DMS114 treated with DMSO at 0.1 percent for 48 hours (cell line): ENCODE data around the gene TSPAN5.
"Not testable (repeated sequence)": the region's sequence is repeated elsewhere in the genome, so short reads cannot be mapped to it uniquely, and the experiment has no call there.

Source experiments
- DNase-seq: peaks from one replicate; lab custom pipeline; 2025; ENCODE audit not compliant: unreplicated experiment; lab: John Stamatoyannopoulos, UW

The TSPAN5 gene

DNA sequence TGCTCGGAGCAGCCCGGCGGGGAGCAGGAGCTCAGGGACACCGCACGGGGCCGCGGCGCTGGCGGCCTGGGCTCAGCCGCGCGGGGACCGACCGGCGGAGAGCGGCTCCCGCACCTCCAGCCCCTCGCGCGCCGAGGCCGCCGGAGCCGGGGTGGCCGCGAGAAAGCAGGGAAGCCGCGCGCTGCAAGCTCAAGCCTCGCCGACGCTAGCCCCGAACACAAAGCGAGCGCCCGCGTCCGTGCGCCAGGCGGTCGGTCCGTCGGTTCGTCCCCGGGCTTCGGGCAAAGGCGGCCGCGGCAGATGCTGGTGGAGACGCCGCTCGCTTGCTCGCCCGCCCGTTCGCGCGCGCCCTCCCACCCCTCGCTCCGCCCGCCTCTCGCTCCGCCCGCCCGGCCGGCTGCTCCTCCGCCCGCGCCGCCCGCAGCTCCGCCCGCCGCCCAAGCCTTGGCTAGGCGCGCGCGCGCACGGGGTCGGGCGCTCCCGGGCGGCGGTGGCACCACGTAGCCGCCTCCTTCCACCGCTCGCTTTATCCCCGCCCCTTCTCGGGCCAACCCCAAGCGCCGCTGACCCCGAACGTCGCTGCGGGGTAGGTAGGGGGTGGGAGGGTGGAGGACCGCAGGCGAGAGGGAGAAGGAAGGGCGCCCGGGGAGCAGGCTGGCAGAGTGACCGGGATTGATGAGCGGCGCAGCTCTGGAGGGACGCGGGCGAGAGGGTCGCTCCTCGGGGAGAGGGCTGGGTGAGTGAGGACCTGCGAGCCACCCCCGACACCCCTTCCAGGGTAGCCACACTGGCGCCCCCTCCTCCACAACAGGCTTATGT is at the start of gene TSPAN5:
TSPAN5 (minus strand) TSS at position 325 of the 819 bp plus-strand sequence.
- peak; percentile 12 for DNase-seq

DNA sequence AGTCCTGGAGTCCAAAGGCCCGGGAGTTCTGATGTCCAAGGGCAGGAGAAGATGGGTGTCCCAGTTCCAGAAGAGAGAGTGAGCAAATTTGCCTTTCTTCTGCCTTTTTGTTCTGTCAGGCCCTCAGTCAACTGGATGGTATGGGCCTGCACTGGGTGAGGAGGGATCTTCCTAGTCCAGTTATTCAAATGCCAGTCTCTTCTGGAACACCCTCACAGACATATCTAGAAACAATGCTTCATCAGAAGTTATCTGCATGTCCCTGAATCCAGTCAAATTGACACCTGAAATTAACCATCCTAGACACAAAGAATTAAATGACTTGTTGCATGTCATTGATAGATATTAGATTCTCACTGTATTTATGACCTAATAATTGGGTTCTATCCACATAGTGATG is 48.5 kb upstream of the TSPAN5 start:
- no peak for DNase-seq

DNA sequence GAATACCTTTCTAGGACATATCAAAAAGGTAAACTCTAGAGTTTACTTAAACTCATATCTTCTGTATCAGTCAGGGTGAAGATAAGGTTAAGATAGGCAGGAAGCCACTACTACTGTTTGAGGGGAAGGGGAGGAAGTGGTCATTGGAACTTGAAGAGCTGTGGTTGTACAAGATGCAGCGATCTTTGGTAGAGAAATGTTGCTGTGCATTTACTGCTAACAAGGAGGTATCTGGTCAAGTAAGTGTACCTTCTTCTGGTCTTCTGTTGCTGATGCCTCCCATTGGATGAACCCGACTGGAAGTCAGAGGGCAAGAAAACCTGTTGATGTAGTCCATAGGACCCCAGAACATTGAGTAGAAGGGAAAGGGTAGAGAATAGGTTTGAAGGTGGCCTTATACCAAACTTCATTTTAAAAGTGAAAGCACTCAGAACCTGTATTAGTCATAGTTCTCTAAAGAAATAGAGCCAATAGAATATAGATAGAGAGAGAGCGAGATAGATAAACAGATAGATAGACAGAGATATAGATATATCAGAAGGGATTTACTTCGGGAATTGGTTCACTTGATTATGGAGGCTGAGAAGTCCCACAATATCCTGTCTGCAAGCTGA is 47.9 kb upstream of the TSPAN5 start:
- no peak for DNase-seq

DNA sequence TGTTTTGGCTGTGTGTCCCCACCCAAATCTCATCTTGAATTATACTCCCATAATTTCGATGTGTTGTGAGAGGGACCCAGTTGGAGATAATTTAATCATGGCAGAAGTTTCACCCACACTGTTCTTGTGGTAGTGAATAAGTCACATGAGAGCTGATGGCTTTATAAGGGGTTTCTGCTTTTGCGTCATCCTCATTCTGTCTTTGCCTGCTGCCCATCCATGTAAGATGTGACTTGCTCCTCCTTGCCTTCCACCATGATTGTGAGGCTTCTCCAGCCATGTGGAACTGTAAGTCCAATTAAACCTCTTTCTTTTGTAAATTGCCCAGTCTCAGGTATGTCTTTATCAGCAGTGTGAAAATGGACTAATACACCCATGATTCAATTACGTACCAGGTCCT is 47.2 kb upstream of the TSPAN5 start:
- DNase-seq: not testable (repeated sequence)

DNA sequence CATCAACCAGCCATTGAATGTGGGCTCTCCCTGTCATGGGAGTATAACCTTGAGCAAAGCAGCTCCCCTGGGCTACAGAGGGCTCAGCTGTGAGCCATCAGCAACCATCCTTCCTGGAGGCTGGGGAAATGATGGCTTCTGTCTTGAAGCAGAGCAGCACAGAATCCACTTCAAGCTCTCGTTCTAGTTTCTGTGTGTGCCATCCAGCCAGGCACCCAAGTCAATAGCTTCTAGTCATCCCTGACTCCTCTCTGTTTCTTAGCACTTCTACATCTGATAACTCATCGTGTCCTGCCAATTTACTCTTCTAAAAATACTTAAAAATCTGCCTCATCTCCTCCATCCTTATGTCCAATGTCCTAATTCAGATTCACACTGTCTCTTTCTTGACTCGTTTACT is 42.2 kb upstream of the TSPAN5 start:
- no peak for DNase-seq

DNA sequence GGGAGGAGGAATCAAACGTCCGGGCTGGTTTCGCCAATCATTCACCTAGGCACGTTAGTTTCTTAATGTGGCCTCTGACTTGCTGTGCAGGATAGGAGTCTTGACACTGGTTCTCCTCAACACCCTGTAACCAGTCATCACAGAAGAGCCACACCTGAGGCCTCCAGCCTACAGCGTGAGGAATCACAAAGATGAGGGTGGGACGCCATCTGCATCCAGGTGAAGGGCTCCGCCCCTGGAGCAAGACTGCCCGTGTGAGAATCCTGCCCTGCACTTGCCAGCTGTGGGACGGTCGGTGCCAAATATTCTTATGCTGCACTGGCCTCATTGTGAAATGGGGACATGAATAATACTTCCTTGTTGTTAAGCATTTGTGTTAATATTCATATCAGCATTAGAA is 35.7 kb upstream of the TSPAN5 start:
- DNase-seq: no peak

DNA sequence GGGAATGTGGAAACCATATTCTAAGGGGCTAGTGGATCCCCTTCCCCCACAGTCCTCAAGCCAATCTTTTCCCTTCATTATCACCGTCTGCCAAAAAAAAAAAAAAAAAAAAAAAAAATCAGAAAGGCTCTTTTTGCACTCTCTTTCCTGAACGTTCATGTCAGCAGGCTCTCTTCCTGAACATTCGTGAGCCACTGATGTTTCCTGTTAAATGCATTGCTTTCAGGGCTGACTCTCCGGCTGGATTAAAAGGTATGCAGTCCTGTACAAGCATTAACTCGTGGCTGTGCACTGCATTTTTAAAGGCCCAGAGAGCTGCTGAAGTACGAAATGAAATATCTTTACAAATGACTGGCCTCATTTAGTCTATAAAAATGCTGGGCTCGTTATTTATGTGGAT is 34.0 kb upstream of the TSPAN5 start:
- no peak for DNase-seq

DNA sequence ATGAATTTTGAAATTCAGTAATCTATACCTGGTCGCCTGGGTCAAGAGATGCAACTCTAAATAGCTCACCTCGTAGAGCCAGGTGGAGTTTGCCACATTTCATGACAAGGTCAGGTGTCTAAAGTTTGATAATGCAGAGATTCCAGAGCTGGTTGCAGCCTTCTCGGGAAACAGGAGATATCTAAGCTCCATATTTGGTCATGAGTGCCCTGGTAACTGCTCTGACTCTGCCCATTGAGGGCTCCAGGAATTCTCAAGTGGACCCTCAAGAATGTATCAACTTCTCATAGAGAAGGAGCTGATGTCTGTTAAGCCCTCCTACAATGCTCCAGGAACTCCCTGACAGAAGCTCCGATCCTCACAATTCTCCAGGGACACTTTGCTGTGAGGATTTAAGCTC is 33.2 kb upstream of the TSPAN5 start:
- no peak for DNase-seq

DNA sequence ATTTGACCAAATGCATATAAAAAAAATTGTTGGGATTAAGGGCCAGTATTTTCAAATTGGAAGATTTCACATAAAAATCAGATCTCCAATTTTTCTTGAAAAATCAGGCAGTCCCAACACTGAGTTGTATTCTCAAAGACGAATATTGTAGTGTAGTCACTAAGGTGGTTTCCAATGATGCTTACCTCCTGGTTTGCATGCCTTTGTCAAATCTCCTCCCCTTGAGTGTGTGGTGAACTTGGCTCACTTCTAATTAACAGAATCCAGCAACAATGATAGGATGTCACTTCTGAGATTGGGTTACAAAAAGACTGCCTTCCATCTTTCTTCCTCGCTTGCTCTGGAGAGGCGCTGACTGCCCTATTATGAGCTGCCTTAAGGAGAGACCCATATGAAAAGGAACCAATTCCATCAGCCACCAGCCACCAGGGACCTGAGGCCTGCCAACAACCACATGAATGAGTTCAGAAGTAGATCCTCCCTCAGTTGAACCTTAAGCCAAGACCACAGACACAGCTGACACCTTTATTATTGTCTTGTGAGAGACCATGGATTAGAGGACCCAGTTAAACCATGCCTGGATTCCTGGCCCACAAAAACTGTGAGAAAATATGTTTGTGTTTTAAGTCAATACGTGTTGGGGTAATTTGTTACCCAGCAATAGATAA is 31.2 kb upstream of the TSPAN5 start:
- DNase-seq: no peak

DNA sequence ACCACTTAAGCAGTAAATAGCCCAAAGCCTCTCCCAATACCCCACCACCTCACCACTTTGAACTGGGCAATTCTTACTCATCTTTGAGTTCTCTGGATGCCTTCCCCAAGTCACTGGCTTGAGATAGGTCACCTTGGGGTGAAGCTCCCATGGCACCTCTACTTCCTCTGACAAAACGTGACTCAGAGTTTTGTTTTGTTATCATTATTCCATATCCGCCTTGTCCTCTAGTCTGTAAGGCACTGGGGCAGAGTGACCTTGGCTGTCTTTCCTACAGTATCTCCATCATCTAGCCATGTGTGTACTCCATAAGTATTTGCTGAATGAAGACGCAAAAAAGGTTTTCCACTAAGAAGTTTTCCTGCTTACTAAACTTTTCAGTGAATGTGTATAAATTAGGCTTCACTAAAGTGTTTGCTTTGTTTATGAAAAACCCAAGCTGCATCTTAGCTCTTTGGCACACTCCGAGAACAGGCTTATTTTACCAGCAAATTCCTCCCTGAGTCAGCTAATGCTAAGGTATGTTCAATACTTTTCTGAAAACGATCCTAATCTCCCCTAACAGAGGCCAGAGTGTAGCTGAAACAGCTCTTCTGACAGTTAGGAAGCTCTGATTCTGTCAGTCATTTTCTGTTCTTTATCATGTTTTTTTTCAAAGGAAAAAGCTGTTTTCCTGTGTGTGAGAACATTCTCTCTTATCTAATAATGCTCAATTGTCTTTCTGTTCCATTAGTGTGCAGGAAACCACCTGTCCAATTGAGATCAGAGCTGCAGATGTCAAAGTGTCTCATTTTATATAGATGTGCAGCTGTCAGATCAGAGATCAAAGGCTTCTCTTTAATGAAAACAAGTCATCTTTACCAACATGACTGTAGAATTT is 30.2 kb upstream of the TSPAN5 start:
- no peak for DNase-seq

DNA sequence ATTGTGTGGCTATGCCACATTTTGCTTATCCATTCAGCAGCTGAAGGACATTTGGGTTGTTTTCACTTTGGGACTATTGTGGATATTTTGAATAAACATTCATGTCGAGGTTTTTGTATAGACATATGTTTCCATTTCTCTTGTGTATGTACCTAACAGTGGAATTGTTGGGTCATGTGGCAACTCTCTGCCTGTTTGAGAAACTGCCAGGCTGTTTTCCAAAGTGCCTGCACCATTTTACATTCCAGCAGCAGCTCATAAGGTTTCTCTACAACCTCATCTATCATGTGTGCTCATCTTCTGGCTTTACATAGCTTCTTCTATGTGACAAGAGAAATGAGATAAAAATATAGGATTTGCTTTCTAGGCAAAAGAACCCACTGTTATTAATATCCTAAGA is 29.5 kb upstream of the TSPAN5 start:
- DNase-seq: no peak

DNA sequence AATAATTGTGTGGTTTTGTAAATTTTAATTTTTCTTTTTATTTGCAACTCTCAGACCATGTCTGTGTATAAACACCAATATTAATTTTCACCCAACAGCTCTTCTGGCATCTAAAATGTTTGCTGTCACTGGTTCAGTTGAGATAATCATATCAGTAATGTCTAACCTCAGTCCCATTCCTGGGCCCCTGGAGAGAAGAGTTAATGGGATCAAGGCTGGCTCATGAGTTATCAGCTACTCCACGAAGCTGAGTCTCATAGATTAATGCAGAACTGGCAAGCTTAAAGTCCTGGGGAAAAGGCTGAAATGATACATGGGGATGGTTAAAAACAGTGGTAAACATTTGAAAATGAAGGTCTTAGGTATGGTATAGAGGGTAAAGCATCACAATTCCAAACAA is 28.4 kb upstream of the TSPAN5 start:
- no peak for DNase-seq

DNA sequence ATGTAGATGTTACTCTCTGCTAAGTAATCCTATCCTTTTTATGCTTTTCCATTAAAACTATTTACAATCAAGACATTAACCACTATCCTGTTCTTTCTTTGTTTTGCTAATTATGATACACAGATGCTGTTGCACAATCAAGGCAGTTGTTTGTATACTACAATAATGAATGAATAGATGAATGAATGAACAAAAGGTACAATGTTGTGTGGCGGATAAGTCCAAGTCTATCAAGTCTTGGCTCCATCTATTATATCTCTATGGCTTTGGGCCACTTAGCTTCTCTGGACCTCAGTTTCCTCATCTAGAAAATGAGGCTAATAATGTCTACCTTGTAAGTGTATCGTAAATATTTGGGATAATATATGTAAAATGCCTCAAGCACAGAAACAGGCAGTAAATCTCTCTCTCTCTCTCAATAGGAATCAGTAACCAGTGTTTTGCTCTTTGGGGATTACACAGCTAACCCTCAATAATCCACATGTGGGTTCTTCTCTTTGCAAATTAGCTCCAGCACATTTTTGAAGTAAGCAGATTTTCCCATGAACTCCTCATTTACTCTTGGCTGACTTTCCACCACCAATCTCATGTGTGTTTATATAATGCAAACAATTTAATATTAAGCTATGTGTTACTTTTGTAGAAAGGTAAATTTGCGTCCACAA is 27.8 kb upstream of the TSPAN5 start:
- no peak for DNase-seq

DNA sequence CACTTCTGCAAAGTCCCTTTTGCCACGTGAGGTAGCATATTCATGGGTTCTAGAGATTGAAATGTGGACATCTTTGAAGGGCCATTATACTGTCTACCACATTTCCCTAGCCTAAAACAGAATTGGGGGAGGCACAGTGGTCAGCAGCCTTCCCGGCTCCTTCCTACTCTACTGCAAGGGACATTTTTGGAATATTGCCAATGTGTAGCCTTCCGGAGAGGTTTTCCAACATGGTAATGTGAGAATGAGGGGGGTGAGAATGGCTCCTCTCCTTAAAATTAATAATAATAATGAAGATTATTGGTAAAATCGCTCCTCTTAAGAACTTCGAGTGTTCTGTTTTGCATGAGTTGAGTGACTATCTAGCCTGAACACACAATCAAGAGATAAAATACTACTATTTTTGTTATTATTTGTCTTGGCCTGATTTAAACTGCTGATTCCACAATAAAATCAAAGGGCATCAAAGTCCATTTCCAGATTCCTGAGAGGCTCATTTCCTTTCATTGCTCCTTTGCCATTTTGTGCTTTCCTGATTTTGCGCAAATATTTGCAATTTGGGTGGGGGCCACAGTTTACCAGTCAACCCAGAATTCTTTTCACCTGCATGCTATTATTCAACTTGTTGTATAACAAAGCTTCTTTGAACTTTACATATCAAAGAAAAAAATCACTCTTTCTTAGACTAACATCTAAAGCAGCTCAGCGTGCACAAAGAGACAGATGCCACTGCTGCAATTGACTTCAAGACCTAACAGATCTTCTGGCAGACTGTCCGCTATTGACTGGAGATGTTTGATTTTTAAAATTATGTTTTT is 27.0 kb upstream of the TSPAN5 start:
- no peak for DNase-seq

DNA sequence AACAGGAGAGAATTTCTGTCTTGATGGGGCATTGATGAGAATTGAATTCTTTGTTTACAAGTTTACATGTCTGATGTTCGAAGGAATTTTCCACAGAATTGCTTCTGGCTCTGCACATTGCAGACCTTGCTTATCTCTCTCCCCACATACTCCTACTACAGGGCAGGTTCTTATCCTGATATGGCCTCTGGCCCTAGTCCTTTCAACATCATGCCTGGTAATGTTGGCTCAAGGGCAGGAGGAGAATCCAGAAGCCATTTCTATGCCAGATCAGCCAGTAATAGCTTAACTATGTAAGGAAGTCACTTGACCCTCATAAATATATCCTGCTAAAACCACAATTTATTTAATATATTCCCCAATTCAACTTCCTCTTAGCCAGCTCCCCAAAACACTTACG is 24.3 kb upstream of the TSPAN5 start:
- DNase-seq: no peak

DNA sequence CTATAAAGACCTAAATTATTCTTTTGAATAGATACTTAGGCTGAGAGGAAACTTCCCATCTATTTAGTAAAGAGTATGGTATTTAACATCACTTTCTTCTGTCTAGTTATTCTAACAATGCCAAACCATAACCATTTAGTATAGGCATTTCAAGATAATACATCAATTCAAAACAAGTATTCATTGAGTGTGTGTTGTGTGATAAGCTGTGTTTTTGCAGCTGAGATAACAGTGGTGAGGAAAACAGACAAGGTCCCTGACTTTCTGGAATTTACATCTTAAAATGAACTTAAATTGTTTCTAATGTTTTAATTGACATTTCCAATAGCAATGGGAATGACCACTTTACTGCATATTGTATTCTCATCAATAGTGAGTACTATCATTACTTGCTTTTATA is 22.4 kb upstream of the TSPAN5 start:
- no peak for DNase-seq

DNA sequence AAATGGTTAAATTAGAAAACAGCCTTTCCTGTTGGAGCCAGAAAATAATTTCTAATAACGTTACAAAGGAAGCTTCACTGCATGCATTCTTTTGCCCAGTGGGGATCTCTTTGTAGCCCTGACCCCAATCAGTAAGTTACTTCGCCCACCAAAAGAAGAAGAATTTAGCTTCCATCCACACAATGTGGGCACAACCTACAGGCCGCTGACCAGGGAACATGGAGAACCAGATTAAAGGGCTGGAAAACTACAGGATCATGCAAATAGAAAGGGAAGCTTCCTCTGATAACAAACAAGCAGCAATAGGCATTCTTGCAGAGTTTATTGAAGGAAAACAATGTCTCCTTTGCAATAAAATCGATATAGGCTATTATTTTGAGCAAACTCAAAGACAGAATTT is 21.3 kb upstream of the TSPAN5 start:
- no peak for DNase-seq

DNA sequence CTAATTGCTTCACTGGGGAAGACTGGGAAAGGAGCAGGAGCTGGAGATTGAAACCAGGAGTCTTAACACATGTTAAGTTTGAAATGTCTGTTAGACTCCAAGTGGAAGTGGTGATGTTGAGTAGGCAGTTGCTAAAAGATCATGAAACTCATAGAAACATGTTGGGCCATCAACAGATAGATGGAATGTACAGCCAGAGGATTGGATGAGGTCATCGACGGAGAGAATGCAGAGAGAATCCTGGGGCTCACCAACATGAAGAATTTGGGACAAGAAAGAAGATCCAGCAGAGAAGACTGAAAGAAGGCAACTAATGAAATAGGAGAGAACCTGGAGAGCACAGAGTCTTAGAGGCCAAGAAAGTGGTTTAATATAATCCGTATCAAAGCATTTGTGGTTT is 19.4 kb upstream of the TSPAN5 start:
- DNase-seq: no peak

DNA sequence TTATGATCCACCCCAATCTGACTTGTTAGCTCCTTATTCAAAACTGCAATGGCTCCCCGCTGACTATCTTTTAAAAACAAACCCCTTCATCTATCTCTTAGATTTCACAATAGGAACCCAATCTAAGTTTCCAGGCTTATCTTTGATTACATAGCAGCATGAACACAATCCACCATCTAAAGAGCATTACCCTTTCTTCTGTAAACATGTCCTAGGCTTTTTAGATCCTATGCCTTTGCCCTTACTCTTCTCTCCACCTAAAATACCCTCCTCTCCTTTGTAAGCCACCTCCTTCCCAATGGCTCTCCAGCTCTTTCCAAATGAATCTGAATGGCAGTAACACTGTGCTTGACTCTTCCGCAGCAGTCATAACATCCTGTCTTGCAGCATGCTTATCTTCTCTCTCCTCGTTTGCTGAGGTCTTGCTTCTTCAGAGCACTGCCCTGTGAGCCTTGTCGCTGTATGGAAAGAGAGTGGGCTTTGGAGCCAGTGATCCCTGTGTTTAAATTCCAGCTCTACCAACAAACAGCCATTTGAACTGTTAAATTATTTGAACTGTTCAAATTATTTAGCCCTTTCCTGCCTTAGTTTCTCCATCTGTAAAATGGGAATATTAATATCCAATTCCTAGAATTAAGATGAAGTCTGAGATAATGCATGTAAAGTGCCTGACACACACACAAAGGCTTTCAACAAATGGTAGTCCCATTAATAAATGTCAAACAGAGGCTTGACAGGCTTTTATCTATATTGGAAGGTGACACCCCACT is 16.2 kb upstream of the TSPAN5 start:
- no peak for DNase-seq
